Uterus (tissue), 4 donors: ENCODE results near the gene ATP7A. TPM values are rescaled to one million over a fixed set of nuclear protein-coding genes. Genes with fewer than 3 reads are reported as not detected.
"Not testable (repeated sequence)": the region's sequence is repeated elsewhere in the genome, so short reads cannot be mapped to it uniquely, and the experiment has no call there.

ENCODE experiments used
- DNase-seq, 2 donors: peaks; one replicate each; pipeline ENCODE4 v3.0.0-alpha.2; 2019 to 2020
- H3K27ac ChIP-seq, 2 donors: fragments of 200-600 bp; sonication (generic); 1 replicate in 1 of 2; 2 replicates in 1 of 2; pipeline ENCODE4 v1.5.1; 2016 to 2018
- H3K27me3 ChIP-seq, 2 donors: fragments of 200-600 bp; sonication (generic); one replicate each; pipeline ENCODE4 v1.5.1; 2018 to 2019; ENCODE audit warnings: control low read depth in 1 of 2
- H3K36me3 ChIP-seq, 2 donors: fragments of 200-600 bp; sonication (generic); one replicate each; pipeline ENCODE4 v1.5.1; 2019; ENCODE audit warnings: control low read depth in 1 of 2
- H3K4me1 ChIP-seq, 2 donors: fragments of 200-600 bp; sonication (generic); one replicate each; pipeline ENCODE4 v1.5.1; 2018 to 2019; ENCODE audit warnings: control low read depth in 1 of 2
- H3K4me3 ChIP-seq, 2 donors: fragments of 200-600 bp; sonication (generic); 1 replicate in 1 of 2; 2 replicates in 1 of 2; pipeline ENCODE4 v1.5.1; 2018 to 2019; ENCODE audit warnings: mild to moderate bottlenecking in 1 of 2
- H3K9me3 ChIP-seq, 2 donors: fragments of 200-600 bp; sonication (generic); one replicate each; pipeline ENCODE4 v1.5.1; 2019; ENCODE audit warnings: control low read depth in 1 of 2
- CTCF ChIP-seq, 4 experiments: fragments of 200-600 bp in 2 of 4; fragments of 450-650 bp in 2 of 4; sonication (generic) in 2 of 4; IDR thresholded peaks; one replicate each; pipeline ENCODE4 v1.5.1; 2016 to 2019; ENCODE audit warnings: antibody characterized with exemption in 4 of 4, mild to moderate bottlenecking in 2 of 4, moderate library complexity in 1 of 4
- POLR2A ChIP-seq, 2 donors: fragments of 450-650 bp; IDR thresholded peaks; one replicate each; pipeline ENCODE4 v1.6.1; 2016; ENCODE audit warnings: antibody characterized with exemption in 2 of 2, mild to moderate bottlenecking in 1 of 2, moderate library complexity in 1 of 2
- intact Hi-C: fragments of 100-400 bp; cut with DNase I; formaldehyde crosslinking; loops from one replicate; pipeline ENCODE4 v1.15.1; 2023; ENCODE audit warnings: low total_unique reads
- total RNA-seq, 4 donors: library from RNA; depleted of rRNA in 3 of 4; stranded (reverse); fragments of >200 nt in 3 of 4; gene quantifications; one replicate each; pipeline versions ENCODE4 v1.1.0 to v1.2.4, GENCODE V29; 2014 to 2023
- donor health status: DM: yes; HTN: yes; CAD: no.

The ATP7A gene
- total RNA-seq, 4 donors from 2014 or later: 4.9 to 26.5 (median 12.8) TPM

- Histone ChIP-seq H3K9me3 (no peaks in the 10 kb centered on the region), H3K4me3 (no peak overlapping the region), H3K27ac (no peak overlapping the region), H3K4me1 (no peaks in the 10 kb centered on the region), H3K36me3 (no peaks in the 10 kb centered on the region), H3K27me3 (no peaks in the 10 kb centered on the region)
- TF ChIP-seq CTCF (IDR thresholded peaks at IDR 0.05) (no peak), POLR2A (IDR thresholded peaks at IDR 0.05) (no peak)
- intact Hi-C loops: no loop called here
- DNase-seq: no peak
Measured at GRCh38 chrX:78042601-78043000, 132.1 kb downstream of the ATP7A start.

- Histone ChIP-seq H3K4me1 (no peaks in the 10 kb centered on the region), H3K4me3 (no peak overlapping the region), H3K36me3 (no peaks in the 10 kb centered on the region), H3K27ac (no peak overlapping the region), H3K9me3 (no peaks in the 10 kb centered on the region), H3K27me3 (peaks cover 0 to 6% of the 10 kb centered on the region in 2 donors)
- no peak for TF ChIP-seq POLR2A (IDR thresholded peaks at IDR 0.05)
- no peak for TF ChIP-seq CTCF (IDR thresholded peaks at IDR 0.05)
- intact Hi-C loops: no loop called here
- no peak for DNase-seq
Measured at GRCh38 chrX:78046362-78046761, 135.9 kb downstream of the ATP7A start.

- H3K27ac ChIP-seq: no peak overlapping the region
- intact Hi-C loops: no loop called here
- H3K4me3 ChIP-seq: no peak overlapping the region
- DNase-seq: no peak
- no peak for TF ChIP-seq CTCF (IDR thresholded peaks at IDR 0.05)
- TF ChIP-seq POLR2A (IDR thresholded peaks at IDR 0.05): no peak
- H3K27me3 ChIP-seq: peaks cover 0 to 6% of the 10 kb centered on the region in 2 donors
- no peaks in the 10 kb centered on the region for H3K9me3 ChIP-seq
- no peaks in the 10 kb centered on the region for H3K36me3 ChIP-seq
- H3K4me1 ChIP-seq: no peaks in the 10 kb centered on the region
Measured at GRCh38 chrX:78048052-78048451, 137.6 kb downstream of the ATP7A start.

GRCh38 chrX:78063687-78064086 is 153.2 kb downstream of the ATP7A start:
- no peak for DNase-seq
- Histone ChIP-seq H3K36me3 (no peaks in the 10 kb centered on the region), H3K27ac (no peak overlapping the region), H3K9me3 (no peaks in the 10 kb centered on the region), H3K4me1 (no peaks in the 10 kb centered on the region), H3K27me3 (no peaks in the 10 kb centered on the region), H3K4me3 (no peak overlapping the region)
- TF ChIP-seq CTCF (IDR thresholded peaks at IDR 0.05): no peak
- no peak for TF ChIP-seq POLR2A (IDR thresholded peaks at IDR 0.05)
- intact Hi-C loops: no loop called here

- H3K27ac ChIP-seq: no peak overlapping the region
- TF ChIP-seq CTCF (IDR thresholded peaks at IDR 0.05): no peak
- no peak for TF ChIP-seq POLR2A (IDR thresholded peaks at IDR 0.05)
Measured at GRCh38 chrX:78064152-78064551, 153.7 kb downstream of the ATP7A start.

GRCh38 chrX:78064698-78065601 is 154.5 kb downstream of the ATP7A start:
- DNase-seq, H3K36me3 ChIP-seq, intact Hi-C loops, H3K27ac ChIP-seq, H3K9me3 ChIP-seq, H3K27me3 ChIP-seq, H3K4me3 ChIP-seq, H3K4me1 ChIP-seq: not testable (repeated sequence)

More at GRCh38 chrX:78064152-78064551, 153.7 kb downstream of the ATP7A start:
- no peaks in the 10 kb centered on the region for H3K9me3 ChIP-seq
- H3K27me3 ChIP-seq: no peaks in the 10 kb centered on the region
- no peak for DNase-seq
- H3K36me3 ChIP-seq: no peaks in the 10 kb centered on the region
- intact Hi-C loops: no loop called here
- H3K4me1 ChIP-seq: no peaks in the 10 kb centered on the region
- H3K4me3 ChIP-seq: no peak overlapping the region
